ENCODE measurements around the gene SLC22A16.

GRCh38 chr6:110490110-110490509, 13.7 kb upstream of the SLC22A16 start:
- TF ChIP-seq POLR2A (IDR thresholded peaks at IDR 0.05; ENCODE audit: low read depth, low read length): no peak
- TF ChIP-seq POLR2AphosphoS5 (IDR thresholded peaks at IDR 0.05; ENCODE audit: low read depth, low read length): no peak
- no peak for TF ChIP-seq TAF1 (IDR thresholded peaks at IDR 0.05; ENCODE audit: borderline replicate concordance, low read depth, low read length)
